RKO (cell line): ENCODE results near the gene EXTL1.

Experiments
- DNase-seq: peaks from one replicate; pipeline ENCODE4 v3.0.0-alpha.2; 2016; ENCODE audit warnings: low spot score

EXTL1 gene

DNA sequence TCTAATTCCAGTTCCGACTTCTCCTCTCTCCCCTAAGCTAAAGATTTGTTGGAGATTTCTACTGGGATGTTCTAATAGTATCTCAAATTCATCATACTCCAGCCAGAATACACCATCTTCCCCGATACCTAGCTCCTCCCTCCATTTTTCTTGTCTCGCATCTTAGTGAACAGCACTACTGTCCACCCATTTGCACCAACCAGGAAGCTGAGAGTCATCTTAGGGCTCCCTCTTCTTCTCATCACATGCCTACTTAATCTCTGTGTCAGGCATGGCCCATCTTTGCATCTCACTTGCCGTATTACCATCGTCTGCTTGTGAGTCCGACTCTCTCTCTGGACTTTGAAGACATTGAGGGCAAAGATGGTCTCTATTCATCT lies 49.4 kb downstream of the EXTL1 start:
- no peak for DNase-seq

DNA sequence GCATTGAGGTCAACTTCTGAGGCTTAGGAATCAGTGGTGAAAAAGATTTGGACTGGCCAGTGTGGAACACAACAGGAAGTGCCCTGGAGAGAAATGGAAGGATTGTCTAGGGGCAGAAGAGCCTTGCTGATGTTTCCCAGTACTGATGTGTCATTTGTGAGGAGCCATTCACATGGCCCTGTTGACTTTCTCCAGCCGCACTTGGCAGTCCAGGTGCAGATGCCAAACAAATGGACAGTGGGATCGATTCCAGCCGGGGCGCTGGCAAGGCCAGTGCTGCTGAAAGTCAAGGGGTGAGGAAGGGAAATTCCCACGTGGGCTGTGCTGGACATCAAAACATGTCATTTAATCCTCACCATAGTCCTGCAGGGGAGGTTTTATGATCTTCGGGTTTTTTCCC lies 50.7 kb downstream of the EXTL1 start:
- DNase-seq = no peak

DNA sequence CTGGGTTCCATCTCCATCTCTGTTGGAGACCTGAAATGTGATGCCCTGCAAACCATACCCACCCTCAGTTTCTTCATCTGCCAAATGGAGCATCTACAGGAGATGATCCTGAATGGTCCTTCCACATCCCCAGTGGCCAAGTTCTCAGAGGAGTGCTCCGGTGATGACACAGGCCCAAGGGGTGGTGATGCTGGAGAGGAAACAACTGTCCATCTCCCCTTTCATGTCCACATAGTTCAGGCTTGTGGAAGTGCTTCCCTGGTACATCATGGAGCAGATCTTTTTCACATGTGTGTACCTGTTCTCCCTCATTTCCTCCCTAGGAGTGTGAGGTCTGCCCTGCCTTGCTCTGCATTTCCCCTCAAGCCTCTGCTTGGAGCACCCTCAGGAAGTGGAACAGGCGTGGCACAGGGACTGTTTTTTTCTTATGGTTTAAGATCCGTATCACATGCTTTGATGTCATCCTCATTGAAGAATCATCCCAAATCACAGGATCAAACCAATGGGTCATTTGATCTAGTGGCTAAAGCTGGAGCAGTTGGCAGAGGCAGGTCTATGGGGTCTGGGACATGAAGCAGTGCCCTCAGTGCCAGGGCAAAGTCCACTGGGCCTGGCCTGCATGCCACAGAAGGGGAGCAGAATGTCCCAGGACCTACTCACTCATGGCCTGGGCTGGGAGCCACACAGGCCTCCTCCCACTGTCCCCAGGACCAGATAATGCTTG lies 54.0 kb downstream of the EXTL1 start:
- no peak for DNase-seq

- no peak for DNase-seq
Measured at GRCh38 chr1:26077524-26077923, 55.9 kb downstream of the EXTL1 start.

GRCh38 chr1:26078286-26079177 lies 57.0 kb downstream of the EXTL1 start:
- DNase-seq = no peak

DNA sequence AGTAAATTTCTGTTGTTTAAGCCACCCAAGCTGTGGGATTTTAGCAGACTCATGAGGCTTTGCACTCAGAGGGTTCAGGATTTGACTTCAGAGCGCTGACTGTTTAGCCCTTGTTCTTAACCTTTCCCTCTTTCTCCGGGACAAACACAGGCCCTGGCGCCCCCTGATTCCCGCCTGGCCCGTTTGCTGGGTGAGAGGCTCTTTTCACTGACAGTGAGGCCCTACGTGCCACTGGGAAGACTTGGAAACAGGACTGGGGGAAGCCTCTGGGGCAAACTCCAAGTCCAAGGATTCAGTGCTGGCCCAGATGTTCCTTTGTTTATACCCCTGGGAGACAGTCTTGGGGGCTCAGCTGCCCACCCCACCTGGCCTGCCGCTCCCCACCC lies 57.6 kb downstream of the EXTL1 start:
- no peak for DNase-seq

DNA sequence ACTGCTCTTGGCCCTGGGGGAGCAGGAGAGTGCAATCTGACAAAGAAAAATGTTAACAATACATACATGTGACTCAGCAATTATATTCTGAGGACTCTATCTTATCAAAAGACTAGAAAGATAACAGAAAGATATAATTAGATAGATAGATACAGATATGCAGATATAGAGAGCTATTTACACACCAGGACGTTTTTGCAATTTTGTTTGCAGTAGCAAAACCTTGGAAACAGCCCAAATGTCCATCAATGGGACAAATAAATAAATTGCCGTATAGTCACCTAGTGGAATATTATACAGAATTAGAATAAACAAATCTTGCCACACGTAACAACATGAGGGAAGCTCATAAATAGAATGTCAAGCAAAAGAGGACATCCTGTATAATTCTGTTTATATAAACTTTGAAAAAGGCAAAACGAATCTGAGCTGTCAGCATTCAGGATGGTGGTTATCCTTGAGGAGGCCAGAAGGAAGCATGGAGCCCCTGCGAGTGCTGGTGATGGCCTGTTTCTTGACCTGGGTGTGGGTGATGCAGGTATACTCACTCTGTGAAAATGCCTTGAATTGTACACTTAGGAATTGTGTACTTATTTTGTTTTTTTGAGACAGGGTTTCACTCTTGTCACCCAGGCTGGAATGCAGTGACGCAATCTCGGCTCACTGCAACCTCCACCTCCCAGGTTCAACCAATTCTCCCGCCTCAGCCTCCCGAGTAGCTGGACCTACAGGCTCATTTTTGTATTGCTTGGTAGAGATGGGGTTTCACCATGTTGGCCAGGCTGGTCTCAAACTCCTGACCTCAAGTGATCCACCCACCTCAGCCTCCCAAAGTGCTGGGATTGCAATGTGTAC lies 58.6 kb downstream of the EXTL1 start:
- DNase-seq = no peak

DNA sequence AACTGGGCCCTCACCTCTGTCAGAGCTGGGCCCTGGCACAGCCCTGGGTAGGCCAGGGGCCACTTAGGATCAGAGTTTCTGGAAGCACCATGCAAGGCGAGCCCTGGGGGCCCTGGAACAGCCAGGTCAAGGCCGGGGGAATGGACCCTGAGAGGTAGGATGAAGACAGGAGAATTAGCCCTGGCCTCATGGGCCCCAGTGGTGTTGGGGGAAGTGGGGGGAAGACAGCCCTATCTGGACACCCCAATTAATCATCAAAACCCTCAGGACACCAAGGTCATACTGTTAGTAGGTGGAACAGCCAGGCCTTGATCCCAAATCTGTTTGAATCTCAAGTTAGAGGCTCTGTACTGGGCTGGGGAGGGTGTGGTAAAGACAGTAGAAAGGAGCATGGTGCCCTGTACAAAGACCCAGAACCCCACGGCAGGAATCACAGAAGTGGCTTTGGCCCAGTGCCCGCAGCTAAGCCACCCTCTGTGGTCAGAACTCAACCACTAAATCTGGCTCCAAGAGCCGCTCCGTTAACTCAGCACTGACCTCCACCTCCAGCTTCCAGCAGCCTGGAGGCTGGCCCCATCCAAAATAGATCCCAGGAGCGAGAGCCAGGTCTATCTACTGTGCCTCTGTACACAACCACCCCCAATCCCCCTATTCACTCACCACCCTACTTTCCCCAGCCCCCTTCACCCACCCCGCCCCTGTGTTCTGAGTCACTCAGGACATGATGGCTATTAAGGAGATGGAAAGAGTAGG lies 59.9 kb downstream of the EXTL1 start:
- DNase-seq = no peak

DNA sequence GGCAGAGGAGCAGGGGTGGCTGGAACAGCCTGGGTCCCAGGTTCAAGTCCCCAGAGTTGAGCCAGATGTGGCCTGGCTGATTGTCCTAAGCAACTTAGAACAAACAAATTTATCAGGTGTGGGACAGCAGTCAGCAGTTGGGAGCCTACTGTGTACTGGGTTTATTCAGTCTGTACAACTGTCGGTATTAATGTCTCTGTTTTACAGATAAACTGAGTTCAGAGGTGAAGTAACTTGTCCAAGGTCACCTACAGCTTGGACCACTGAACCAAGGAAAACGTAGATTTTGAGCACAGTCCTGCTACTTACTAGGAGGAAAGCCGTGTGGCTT lies 60.4 kb downstream of the EXTL1 start:
- no peak for DNase-seq

- DNase-seq = no peak
Measured at GRCh38 chr1:26083208-26083607, 61.6 kb downstream of the EXTL1 start.

DNA sequence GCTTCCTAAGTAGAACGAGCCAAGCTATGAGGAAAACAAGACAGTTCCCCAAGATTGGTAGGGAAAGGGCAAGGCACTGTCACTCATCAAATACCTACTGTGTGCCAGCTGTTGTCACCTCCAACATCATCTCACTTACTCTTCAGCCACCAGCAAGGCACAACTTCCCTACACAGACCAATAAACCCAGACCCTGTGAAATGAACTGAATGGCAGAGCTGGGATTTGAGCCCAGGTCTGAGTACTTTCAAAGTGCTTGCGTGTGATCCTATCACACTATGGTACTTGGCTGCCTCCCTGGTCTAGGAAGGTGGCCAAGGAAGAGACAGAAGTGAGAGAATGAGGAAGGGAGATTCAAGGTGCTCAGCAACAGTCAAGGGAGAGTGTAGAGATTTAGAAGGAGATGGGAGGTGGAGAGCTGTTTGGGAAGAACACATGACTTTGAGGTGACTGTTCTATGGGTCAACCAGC lies 62.6 kb downstream of the EXTL1 start:
- no peak for DNase-seq

- no peak for DNase-seq
Measured at GRCh38 chr1:26084844-26085243, 63.3 kb downstream of the EXTL1 start.
